ENCODE measurements around the gene ADAM23. TPM values are rescaled to one million over a fixed set of nuclear protein-coding genes. Genes with fewer than 3 reads are reported as not detected.

ADAM23 gene
- total and polyA plus RNA-seq, 9 donors = 0.83 to 18.8 (median 4.1) TPM

GRCh38 chr2:206422493-206422892 is 20.8 kb upstream of the ADAM23 start:
- Histone ChIP-seq H3K27me3 (no peaks in the 10 kb centered on the region), H3K4me3 (no peak overlapping the region), H3K9me3 (no peaks in the 10 kb centered on the region), H3K27ac (no peak overlapping the region), H3K36me3 (no peaks in the 10 kb centered on the region), H3K4me1 (ENCODE audit: insufficient read depth) (peaks cover 2% of the 10 kb centered on the region)
- intact Hi-C loops (cut with DNase I) = no loop called here
- no peak for TF ChIP-seq POLR2A (IDR thresholded peaks at IDR 0.05)
- TF ChIP-seq CTCF (IDR thresholded peaks at IDR 0.05) = no peak
- TF ChIP-seq EP300 (IDR thresholded peaks at IDR 0.05) = no peak
- no peak for DNase-seq

GRCh38 chr2:206423147-206423546 is 20.2 kb upstream of the ADAM23 start:
- Histone ChIP-seq H3K27me3 (no peaks in the 10 kb centered on the region), H3K27ac (no peak overlapping the region), H3K36me3 (no peaks in the 10 kb centered on the region), H3K4me1 (ENCODE audit: insufficient read depth) (peaks cover 2% of the 10 kb centered on the region), H3K9me3 (no peaks in the 10 kb centered on the region), H3K4me3 (no peak overlapping the region)
- intact Hi-C loops (cut with DNase I) = no loop called here
- no peak for DNase-seq
- 61 to 74% (median 65%) methylated on average over 2 of the region's 2 CpGs for WGBS, 3 donors
- TF ChIP-seq POLR2A (IDR thresholded peaks at IDR 0.05) = no peak
- no peak for TF ChIP-seq CTCF (IDR thresholded peaks at IDR 0.05)
- TF ChIP-seq EP300 (IDR thresholded peaks at IDR 0.05) = no peak

GRCh38 chr2:206424134-206424533 is 19.2 kb upstream of the ADAM23 start:
- Histone ChIP-seq H3K27me3 (no peaks in the 10 kb centered on the region), H3K4me1 (ENCODE audit: insufficient read depth) (peaks cover 2% of the 10 kb centered on the region), H3K27ac (no peak overlapping the region), H3K9me3 (no peaks in the 10 kb centered on the region), H3K4me3 (no peak overlapping the region), H3K36me3 (no peaks in the 10 kb centered on the region)
- 39 to 48% (median 41%) methylated on average over 3 of the region's 3 CpGs for WGBS, 3 donors
- DNase-seq = no peak
- intact Hi-C loops (cut with DNase I) = no loop called here
- no peak for TF ChIP-seq EP300 (IDR thresholded peaks at IDR 0.05)
- no peak for TF ChIP-seq POLR2A (IDR thresholded peaks at IDR 0.05)
- TF ChIP-seq CTCF (IDR thresholded peaks at IDR 0.05) = no peak

- Histone ChIP-seq H3K4me3 (no peak overlapping the region), H3K9me3 (no peaks in the 10 kb centered on the region), H3K27ac (no peak overlapping the region), H3K4me1 (ENCODE audit: insufficient read depth) (no peaks in the 10 kb centered on the region), H3K36me3 (no peaks in the 10 kb centered on the region), H3K27me3 (no peaks in the 10 kb centered on the region)
- no peak for TF ChIP-seq POLR2A (IDR thresholded peaks at IDR 0.05)
- no peak for TF ChIP-seq CTCF (IDR thresholded peaks at IDR 0.05)
- no peak for TF ChIP-seq EP300 (IDR thresholded peaks at IDR 0.05)
- DNase-seq = no peak
- 75 to 84% (median 78%) methylated on average over 3 of the region's 3 CpGs for WGBS, 3 donors
- intact Hi-C loops (cut with DNase I) = no loop called here
These were observed 14.5 kb upstream of the ADAM23 start for GRCh38 chr2:206428783-206429182.

GRCh38 chr2:206430452-206430851 is 12.9 kb upstream of the ADAM23 start:
- H3K9me3 ChIP-seq = no peaks in the 10 kb centered on the region
- TF ChIP-seq EP300 (IDR thresholded peaks at IDR 0.05) (no peak), POLR2A (IDR thresholded peaks at IDR 0.05) (no peak), CTCF (IDR thresholded peaks at IDR 0.05) (no peak)
- intact Hi-C loops (cut with DNase I) = no loop called here
- H3K4me3 ChIP-seq = no peak overlapping the region
- DNase-seq = no peak
- WGBS, 3 donors = 94 to 96% (median 96%) methylated on average over 2 of the region's 2 CpGs
- H3K27me3 ChIP-seq = no peaks in the 10 kb centered on the region
- no peak overlapping the region for H3K27ac ChIP-seq
- H3K36me3 ChIP-seq = no peaks in the 10 kb centered on the region
- no peaks in the 10 kb centered on the region for H3K4me1 ChIP-seq (ENCODE audit: insufficient read depth)

Measured in ovary (tissue), 9 donors.